Measurements from ENCODE around the gene GP2. TPM values are rescaled to one million over a fixed set of nuclear protein-coding genes. Genes with fewer than 3 reads are reported as not detected.

Gene GP2
- polyA plus RNA-seq, 1 donor (not counting 4 experiments of a cell fraction or from before 2014, with no cell fraction given): not detected

DNA sequence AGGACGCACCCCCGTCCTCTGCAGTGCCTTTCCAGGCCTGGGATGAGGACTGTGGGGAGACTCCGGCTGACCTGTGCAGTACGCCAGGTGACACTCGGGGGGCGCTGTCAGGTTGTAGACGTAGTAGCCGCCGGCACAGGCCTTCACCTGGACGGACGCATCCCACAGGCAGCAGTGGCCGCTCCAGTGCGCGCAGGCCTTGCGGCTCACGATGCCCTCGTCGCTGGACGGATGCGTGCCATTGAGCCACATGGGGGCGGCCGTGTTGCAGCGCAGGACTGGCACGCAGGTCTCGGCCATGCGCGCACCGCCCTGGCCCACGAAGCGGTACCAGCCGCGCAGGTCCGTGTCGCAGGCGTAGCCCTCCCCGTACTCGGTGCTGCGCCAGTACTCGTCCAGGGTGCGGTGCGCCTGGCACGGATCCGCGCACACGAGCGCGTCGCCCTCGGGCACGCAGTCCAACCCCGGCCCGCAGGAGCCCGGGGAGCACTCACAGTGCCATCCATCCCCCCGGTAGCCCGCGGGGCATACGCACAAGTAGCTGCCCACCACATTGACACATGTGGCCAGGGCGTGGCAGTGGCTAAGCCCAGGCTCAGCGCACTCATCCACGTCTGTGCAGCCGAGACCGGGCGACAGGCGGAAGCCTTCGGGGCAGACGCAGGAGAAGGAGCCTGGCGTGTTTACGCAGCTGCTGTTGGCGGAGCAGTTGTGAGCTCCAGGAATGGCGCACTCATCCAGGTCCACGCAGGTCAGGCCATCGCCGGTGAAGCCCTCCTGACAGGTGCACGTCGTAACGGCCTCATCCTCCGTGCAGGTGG is 21.3 kb upstream of the GP2 start:
- H3K27ac ChIP-seq (ENCODE audit: control insufficient read depth, insufficient read depth, low read length): no peak overlapping the region
- no peaks in the 10 kb centered on the region for H4K20me1 ChIP-seq (ENCODE audit: control insufficient read depth, extremely low read depth, insufficient read depth, low read length)
- no peaks in the 10 kb centered on the region for H3K27me3 ChIP-seq (ENCODE audit: control insufficient read depth, extremely low read depth, insufficient read depth, low read length)
- no peaks in the 10 kb centered on the region for H3K4me1 ChIP-seq (ENCODE audit: control insufficient read depth, extremely low read depth, insufficient read depth, low read length)
- FAIRE-seq (no peak), DNase-seq (ENCODE audit: low read depth, low spot score) (no peak)
- no peak for TF ChIP-seq EZH2 (IDR thresholded peaks at IDR 0.05; ENCODE audit: low read length)
- TF ChIP-seq, protein P1, sequence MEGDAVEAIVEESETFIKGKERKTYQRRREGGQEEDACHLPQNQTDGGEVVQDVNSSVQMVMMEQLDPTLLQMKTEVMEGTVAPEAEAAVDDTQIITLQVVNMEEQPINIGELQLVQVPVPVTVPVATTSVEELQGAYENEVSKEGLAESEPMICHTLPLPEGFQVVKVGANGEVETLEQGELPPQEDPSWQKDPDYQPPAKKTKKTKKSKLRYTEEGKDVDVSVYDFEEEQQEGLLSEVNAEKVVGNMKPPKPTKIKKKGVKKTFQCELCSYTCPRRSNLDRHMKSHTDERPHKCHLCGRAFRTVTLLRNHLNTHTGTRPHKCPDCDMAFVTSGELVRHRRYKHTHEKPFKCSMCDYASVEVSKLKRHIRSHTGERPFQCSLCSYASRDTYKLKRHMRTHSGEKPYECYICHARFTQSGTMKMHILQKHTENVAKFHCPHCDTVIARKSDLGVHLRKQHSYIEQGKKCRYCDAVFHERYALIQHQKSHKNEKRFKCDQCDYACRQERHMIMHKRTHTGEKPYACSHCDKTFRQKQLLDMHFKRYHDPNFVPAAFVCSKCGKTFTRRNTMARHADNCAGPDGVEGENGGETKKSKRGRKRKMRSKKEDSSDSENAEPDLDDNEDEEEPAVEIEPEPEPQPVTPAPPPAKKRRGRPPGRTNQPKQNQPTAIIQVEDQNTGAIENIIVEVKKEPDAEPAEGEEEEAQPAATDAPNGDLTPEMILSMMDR (optimal IDR thresholded peaks at IDR 0.05 in 1 of 3, IDR thresholded peaks at IDR 0.05 in 1 of 3, conservative IDR thresholded peaks at IDR 0.05 in 1 of 3; ENCODE audit: extremely low read depth in 1 of 3, insufficient read depth in 2 of 3, low read length in 3 of 3): no peak
- no peak overlapping the region for H3K4me2 ChIP-seq (ENCODE audit: control insufficient read depth, extremely low read depth, insufficient read depth, low read depth, low read length)
- H3K4me3 ChIP-seq (ENCODE audit: control insufficient read depth in 2 of 3, extremely low read depth in 1 of 3, insufficient read depth in 2 of 3, low read depth in 1 of 3, low read length in 3 of 3): no peak overlapping the region
- no peaks in the 10 kb centered on the region for H3K9me1 ChIP-seq (ENCODE audit: control insufficient read depth, extremely low read depth, insufficient read depth, low read length)
- no peak overlapping the region for H2AFZ ChIP-seq (ENCODE audit: control insufficient read depth, low read length)
- H3K9ac ChIP-seq (ENCODE audit: control insufficient read depth, extremely low read depth, insufficient read depth, low read length): no peak overlapping the region
- dilution Hi-C loops (cut with MboI; ENCODE audit: extremely low pct_ligation_motif_present, low sequenced_read_pairs): no loop called here
- H3K79me2 ChIP-seq (ENCODE audit: control insufficient read depth, insufficient read depth, low read length): no peaks in the 10 kb centered on the region
- no peaks in the 10 kb centered on the region for H3K9me3 ChIP-seq (ENCODE audit: control insufficient read depth, low read depth, low read length)
- H3K36me3 ChIP-seq (ENCODE audit: control insufficient read depth in 2 of 2, extremely low read depth in 1 of 2, insufficient read depth in 2 of 2, low read length in 2 of 2): no peaks in the 10 kb centered on the region

- no peak for TF ChIP-seq EZH2 (IDR thresholded peaks at IDR 0.05; ENCODE audit: low read length)
- TF ChIP-seq, protein P1 (optimal IDR thresholded peaks at IDR 0.05 in 1 of 3, IDR thresholded peaks at IDR 0.05 in 1 of 3, conservative IDR thresholded peaks at IDR 0.05 in 1 of 3; ENCODE audit: extremely low read depth in 1 of 3, insufficient read depth in 2 of 3, low read length in 3 of 3): no peak
- FAIRE-seq (no peak), DNase-seq (ENCODE audit: low read depth, low spot score) (no peak)
- H3K4me3 ChIP-seq (ENCODE audit: control insufficient read depth in 2 of 3, extremely low read depth in 1 of 3, insufficient read depth in 2 of 3, low read depth in 1 of 3, low read length in 3 of 3): no peak overlapping the region
- dilution Hi-C loops (cut with MboI; ENCODE audit: extremely low pct_ligation_motif_present, low sequenced_read_pairs): no loop called here
- no peak overlapping the region for H3K9ac ChIP-seq (ENCODE audit: control insufficient read depth, extremely low read depth, insufficient read depth, low read length)
- H3K4me2 ChIP-seq (ENCODE audit: control insufficient read depth, extremely low read depth, insufficient read depth, low read depth, low read length): no peak overlapping the region
- H3K79me2 ChIP-seq (ENCODE audit: control insufficient read depth, insufficient read depth, low read length): no peaks in the 10 kb centered on the region
- no peak overlapping the region for H2AFZ ChIP-seq (ENCODE audit: control insufficient read depth, low read length)
- H3K27ac ChIP-seq (ENCODE audit: control insufficient read depth, insufficient read depth, low read length): no peak overlapping the region
- no peaks in the 10 kb centered on the region for H4K20me1 ChIP-seq (ENCODE audit: control insufficient read depth, extremely low read depth, insufficient read depth, low read length)
- H3K27me3 ChIP-seq (ENCODE audit: control insufficient read depth, extremely low read depth, insufficient read depth, low read length): no peaks in the 10 kb centered on the region
- no peaks in the 10 kb centered on the region for H3K36me3 ChIP-seq (ENCODE audit: control insufficient read depth in 2 of 2, extremely low read depth in 1 of 2, insufficient read depth in 2 of 2, low read length in 2 of 2)
- no peaks in the 10 kb centered on the region for H3K9me1 ChIP-seq (ENCODE audit: control insufficient read depth, extremely low read depth, insufficient read depth, low read length)
- no peaks in the 10 kb centered on the region for H3K9me3 ChIP-seq (ENCODE audit: control insufficient read depth, low read depth, low read length)
- no peaks in the 10 kb centered on the region for H3K4me1 ChIP-seq (ENCODE audit: control insufficient read depth, extremely low read depth, insufficient read depth, low read length)
Observed at GRCh38 chr16:20347666-20348364, 20.5 kb upstream of the GP2 start.

All from keratinocyte (primary cell).